Small intestine (tissue), 16 donors: Measurements from ENCODE around the gene SORL1. TPM values are rescaled to one million over a fixed set of nuclear protein-coding genes. Genes with fewer than 3 reads are reported as not detected.
"Not testable (repeated sequence)": the region's sequence is repeated elsewhere in the genome, so short reads cannot be mapped to it uniquely, and the experiment has no call there.

Source experiments
- DNase-seq, 2 donors: peaks; one replicate each; pipeline versions ENCODE4 v3.0.0 to v3.0.0-alpha.2; 2013
- FAIRE-seq: peaks from 2 replicates; lab custom pipeline; 2012; peaks lifted over from hg19 to GRCh38; lab: Jason Lieb, UNC
- H3K27ac ChIP-seq, 3 donors: one replicate each; pipeline ENCODE4 v1.5.1; 2013; ENCODE audit warnings: low read length in 2 of 3, mild to moderate bottlenecking in 2 of 3, control low read depth in 1 of 3, inconsistent platforms in 1 of 3, low read depth in 1 of 3, moderate library complexity in 1 of 3
- H3K27me3 ChIP-seq, 3 donors: one replicate each; pipeline ENCODE4 v1.6.1; 2013; ENCODE audit warnings: low read length in 3 of 3, inconsistent platforms in 1 of 3; ENCODE audit not compliant: control insufficient read depth in 3 of 3, insufficient read depth in 3 of 3
- H3K36me3 ChIP-seq, 3 donors: one replicate each; pipeline ENCODE4 v1.6.1; 2013; ENCODE audit warnings: low read length in 3 of 3, inconsistent platforms in 1 of 3, low read depth in 1 of 3, mild to moderate bottlenecking in 1 of 3, moderate library complexity in 1 of 3; ENCODE audit not compliant: control insufficient read depth in 3 of 3, insufficient read depth in 2 of 3
- H3K4me1 ChIP-seq, 3 donors: one replicate each; pipeline ENCODE4 v1.6.1; 2013; ENCODE audit warnings: low read length in 2 of 3, inconsistent platforms in 1 of 3, low read depth in 1 of 3, mild to moderate bottlenecking in 1 of 3, moderate library complexity in 1 of 3; ENCODE audit not compliant: control insufficient read depth in 3 of 3, insufficient read depth in 2 of 3
- H3K4me3 ChIP-seq, 3 donors: one replicate each; pipeline ENCODE4 v1.5.1; 2013; ENCODE audit warnings: low read length in 3 of 3, control low read depth in 1 of 3, inconsistent platforms in 1 of 3, low read depth in 1 of 3, mild to moderate bottlenecking in 1 of 3, moderate library complexity in 1 of 3
- H3K9me3 ChIP-seq, 2 donors: one replicate each; pipeline ENCODE4 v1.6.1; 2013; ENCODE audit warnings: low read depth in 1 of 2, low read length in 1 of 2; ENCODE audit not compliant: control insufficient read depth in 2 of 2, insufficient read depth in 1 of 2
- WGBS, 3 donors: extraction: QIAGEN DNeasy Blood & Tissue Kit; methylation state at CpG; one replicate each; pipeline ENCODE4 v1.1.7; 2013; 5-methylcytosine and 5-hydroxymethylcytosine counted together
- long read RNA-seq, 10 donors: transcript quantifications; one replicate each; lab custom pipeline, GENCODE V29; 2026
- polyA plus RNA-seq, 4 donors: library from polyadenylated mRNA; stranded (reverse) in 3 of 4; unstranded in 1 of 4; fragments of 200-250 nt in 3 of 4; fragments of 120-200 nt in 1 of 4; gene quantifications; one replicate each; pipeline versions ENCODE4 v1.2.1 to v1.2.3, GENCODE V29; 2013
- donor health status: healthy with polysubstance abuse.
- donor health status: control.
- donor health status: control.
- donor health status: Bipolar disorder and iron deficiency.
- donor health status: healthy.

Gene SORL1, protein sequence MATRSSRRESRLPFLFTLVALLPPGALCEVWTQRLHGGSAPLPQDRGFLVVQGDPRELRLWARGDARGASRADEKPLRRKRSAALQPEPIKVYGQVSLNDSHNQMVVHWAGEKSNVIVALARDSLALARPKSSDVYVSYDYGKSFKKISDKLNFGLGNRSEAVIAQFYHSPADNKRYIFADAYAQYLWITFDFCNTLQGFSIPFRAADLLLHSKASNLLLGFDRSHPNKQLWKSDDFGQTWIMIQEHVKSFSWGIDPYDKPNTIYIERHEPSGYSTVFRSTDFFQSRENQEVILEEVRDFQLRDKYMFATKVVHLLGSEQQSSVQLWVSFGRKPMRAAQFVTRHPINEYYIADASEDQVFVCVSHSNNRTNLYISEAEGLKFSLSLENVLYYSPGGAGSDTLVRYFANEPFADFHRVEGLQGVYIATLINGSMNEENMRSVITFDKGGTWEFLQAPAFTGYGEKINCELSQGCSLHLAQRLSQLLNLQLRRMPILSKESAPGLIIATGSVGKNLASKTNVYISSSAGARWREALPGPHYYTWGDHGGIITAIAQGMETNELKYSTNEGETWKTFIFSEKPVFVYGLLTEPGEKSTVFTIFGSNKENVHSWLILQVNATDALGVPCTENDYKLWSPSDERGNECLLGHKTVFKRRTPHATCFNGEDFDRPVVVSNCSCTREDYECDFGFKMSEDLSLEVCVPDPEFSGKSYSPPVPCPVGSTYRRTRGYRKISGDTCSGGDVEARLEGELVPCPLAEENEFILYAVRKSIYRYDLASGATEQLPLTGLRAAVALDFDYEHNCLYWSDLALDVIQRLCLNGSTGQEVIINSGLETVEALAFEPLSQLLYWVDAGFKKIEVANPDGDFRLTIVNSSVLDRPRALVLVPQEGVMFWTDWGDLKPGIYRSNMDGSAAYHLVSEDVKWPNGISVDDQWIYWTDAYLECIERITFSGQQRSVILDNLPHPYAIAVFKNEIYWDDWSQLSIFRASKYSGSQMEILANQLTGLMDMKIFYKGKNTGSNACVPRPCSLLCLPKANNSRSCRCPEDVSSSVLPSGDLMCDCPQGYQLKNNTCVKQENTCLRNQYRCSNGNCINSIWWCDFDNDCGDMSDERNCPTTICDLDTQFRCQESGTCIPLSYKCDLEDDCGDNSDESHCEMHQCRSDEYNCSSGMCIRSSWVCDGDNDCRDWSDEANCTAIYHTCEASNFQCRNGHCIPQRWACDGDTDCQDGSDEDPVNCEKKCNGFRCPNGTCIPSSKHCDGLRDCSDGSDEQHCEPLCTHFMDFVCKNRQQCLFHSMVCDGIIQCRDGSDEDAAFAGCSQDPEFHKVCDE (N-terminal part only)
- 10 to 100 TPM in 1 of 4 donors, 1 to 10 TPM in 3; 4.6 to 64.5 (median 5.8) TPM for polyA plus RNA-seq
- long read RNA-seq, donor 1, transcript SORL1-205 (2 exons, 1,765 nt) = major isoform, 22 of 22 reads
- long read RNA-seq, donor 1, partial matches to known transcripts = 0 of 22 reads
- long read RNA-seq, donor 1, other reads (novel, unspliced or antisense) = 0 of 22 reads
- long read RNA-seq, donor 2, transcript SORL1-205 (2 exons, 1,765 nt) = major isoform, 5 of 5 reads
- long read RNA-seq, donor 2, partial matches to known transcripts = 0 of 5 reads
- long read RNA-seq, donor 2, other reads (novel, unspliced or antisense) = 0 of 5 reads
- long read RNA-seq, donor 3, transcript SORL1-205 (2 exons, 1,765 nt) = major isoform, 9 of 10 reads
- long read RNA-seq, donor 3, partial matches to known transcripts = 0 of 10 reads
- long read RNA-seq, donor 3, other reads (novel, unspliced or antisense) = 0 of 10 reads
- long read RNA-seq, donor 4, partial matches to known transcripts = 0 of 1 reads
- long read RNA-seq, donor 4, other reads (novel, unspliced or antisense) = 0 of 1 reads
- long read RNA-seq, donor 5, partial matches to known transcripts = 0 of 4 reads
- long read RNA-seq, donor 5, other reads (novel, unspliced or antisense) = 0 of 4 reads
- long read RNA-seq, donor 6, transcript SORL1-205 (2 exons, 1,765 nt) = major isoform, 14 of 14 reads
- long read RNA-seq, donor 6, partial matches to known transcripts = 0 of 14 reads
- long read RNA-seq, donor 6, other reads (novel, unspliced or antisense) = 0 of 14 reads
- long read RNA-seq, donor 7 = 0 reads
- long read RNA-seq, donor 8 = 0 reads
- long read RNA-seq, donor 9, transcript SORL1-205 (2 exons, 1,765 nt) = major isoform, 8 of 8 reads
- long read RNA-seq, donor 9, partial matches to known transcripts = 0 of 8 reads
- long read RNA-seq, donor 9, other reads (novel, unspliced or antisense) = 0 of 8 reads
- long read RNA-seq, donor 10, full-length matches to known transcripts = 46 of 46 reads
- long read RNA-seq, donor 10, partial matches to known transcripts = 0 of 46 reads
- long read RNA-seq, donor 10, other reads (novel, unspliced or antisense) = 0 of 46 reads

DNA sequence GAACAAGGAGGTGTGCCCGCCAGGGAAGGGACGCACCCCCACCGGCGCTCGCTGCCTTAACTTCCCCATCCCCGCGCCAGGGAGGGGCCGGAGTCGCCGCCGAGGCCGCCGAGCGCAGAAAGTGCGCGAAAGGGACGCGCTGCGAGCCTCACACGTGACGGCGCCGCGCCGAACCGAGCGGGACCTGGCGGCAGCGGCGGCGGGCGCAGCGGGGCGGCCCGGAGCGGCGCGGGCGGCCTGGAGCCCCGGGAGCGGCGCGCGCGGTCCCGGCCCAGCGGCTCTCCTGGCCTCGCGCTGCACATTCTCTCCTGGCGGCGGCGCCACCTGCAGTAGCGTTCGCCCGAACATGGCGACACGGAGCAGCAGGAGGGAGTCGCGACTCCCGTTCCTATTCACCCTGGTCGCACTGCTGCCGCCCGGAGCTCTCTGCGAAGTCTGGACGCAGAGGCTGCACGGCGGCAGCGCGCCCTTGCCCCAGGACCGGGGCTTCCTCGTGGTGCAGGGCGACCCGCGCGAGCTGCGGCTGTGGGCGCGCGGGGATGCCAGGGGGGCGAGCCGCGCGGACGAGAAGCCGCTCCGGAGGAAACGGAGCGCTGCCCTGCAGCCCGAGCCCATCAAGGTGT, at the start of gene SORL1:
SORL1 (plus strand) TSS at position 329 of the 623 bp plus-strand sequence; CDS start at position 347, 18 bp downstream.
- 0% methylated on average over 61 to 89 of the region's 89 CpGs for WGBS, 3 donors
- Histone ChIP-seq H3K27ac (peak within 1 kb of the TSS; percentile 84 to 87 (median 86)), H3K27me3 (peaks cover 0 to 4% (median 0%) of the 10 kb centered on the region in 3 donors), H3K36me3 (no peaks in the 10 kb centered on the region), H3K9me3 (peaks cover 0 to 5% of the 10 kb centered on the region in 2 donors), H3K4me1 (peaks cover 3 to 20% (median 3%) of the 10 kb centered on the region in 3 donors), H3K4me3 (peak within 1 kb of the TSS; percentile 63 to 70 (median 63))
- DNase-seq (peak; percentile 81 to 92), FAIRE-seq (no peak)

DNA sequence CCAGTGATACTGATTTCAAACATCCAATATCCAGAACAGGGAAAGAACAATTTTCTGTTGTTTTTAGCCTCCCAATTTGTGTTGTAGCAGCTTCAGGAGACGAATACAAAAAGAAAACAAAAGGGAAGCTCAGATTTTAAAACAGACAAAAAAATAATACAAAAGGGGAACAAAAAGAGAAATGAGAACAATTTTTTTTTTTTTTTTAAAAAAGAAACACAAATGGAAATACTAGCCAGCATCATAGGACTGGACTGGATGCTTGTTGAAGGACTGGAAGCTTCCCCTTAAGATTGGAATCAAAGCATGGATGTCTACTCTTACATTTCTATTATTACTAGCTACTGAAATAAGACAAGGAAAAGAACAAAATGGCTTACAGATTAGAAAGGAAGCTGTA, 46.5 kb upstream of the SORL1 start:
- H3K36me3 ChIP-seq = no peaks in the 10 kb centered on the region
- H3K27me3 ChIP-seq = no peaks in the 10 kb centered on the region
- FAIRE-seq (no peak), DNase-seq (no peak)
- no peak overlapping the region for H3K27ac ChIP-seq
- H3K9me3 ChIP-seq = no peaks in the 10 kb centered on the region
- H3K4me1 ChIP-seq = peaks cover 0 to 5% (median 0%) of the 10 kb centered on the region in 3 donors
- H3K4me3 ChIP-seq = no peak overlapping the region
- 75 to 79% (median 78%) methylated on average over 1 of the region's 1 CpG for whole genome bisulfite sequencing, 3 donors

DNA sequence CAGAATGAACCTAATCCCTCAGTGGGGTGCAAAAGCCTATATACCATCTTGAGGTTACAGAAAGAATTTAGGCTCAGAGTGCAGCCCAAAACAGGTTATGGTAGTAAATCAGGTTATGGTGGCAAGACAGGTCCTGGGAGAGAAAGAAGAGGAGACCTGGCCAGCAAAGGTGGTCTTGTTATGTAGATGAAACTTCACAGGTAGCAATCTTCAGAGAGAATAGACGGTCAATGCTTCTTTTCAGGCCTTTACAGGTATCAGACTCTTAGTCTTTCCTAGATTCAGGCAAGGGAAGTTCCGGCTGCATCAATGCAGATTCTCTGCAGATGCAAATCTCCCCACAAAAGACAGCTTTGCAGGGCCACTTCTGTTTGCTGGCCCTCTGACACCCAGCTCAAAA, 45.8 kb upstream of the SORL1 start:
- peaks cover 0 to 5% (median 0%) of the 10 kb centered on the region in 3 donors for H3K4me1 ChIP-seq
- H3K27me3 ChIP-seq = no peaks in the 10 kb centered on the region
- H3K9me3 ChIP-seq = no peaks in the 10 kb centered on the region
- no peak for DNase-seq
- H3K36me3 ChIP-seq = no peaks in the 10 kb centered on the region
- WGBS, 3 donors = 84 to 96% (median 89%) methylated on average over 2 of the region's 2 CpGs
- H3K27ac ChIP-seq = no peak overlapping the region
- H3K4me3 ChIP-seq = no peak overlapping the region
- no peak for FAIRE-seq

DNA sequence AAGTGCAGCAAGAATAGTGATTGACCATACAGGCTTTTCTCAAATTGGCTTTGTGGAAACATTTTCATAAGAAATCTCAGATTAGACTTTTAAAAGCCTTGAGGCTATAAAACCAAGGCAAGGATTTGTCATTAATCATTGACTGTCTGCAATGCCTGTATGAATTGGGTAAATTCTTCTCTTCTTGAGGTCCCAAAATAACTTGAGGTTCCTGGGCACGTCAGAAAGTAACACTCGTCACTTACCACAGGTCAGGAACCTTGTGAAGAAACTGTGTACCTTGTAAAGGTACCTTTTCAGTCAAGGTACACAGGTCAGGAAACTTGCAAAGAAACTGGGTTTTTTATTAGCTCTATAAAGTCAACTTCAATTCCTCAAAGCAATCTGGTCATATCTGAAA, 43.3 kb upstream of the SORL1 start:
- Histone ChIP-seq H3K4me3 (no peak overlapping the region), H3K4me1 (peaks cover 0 to 5% (median 0%) of the 10 kb centered on the region in 3 donors), H3K36me3 (no peaks in the 10 kb centered on the region), H3K9me3 (no peaks in the 10 kb centered on the region), H3K27ac (peak overlapping the region in 1 of 3 donors; percentile 74), H3K27me3 (no peaks in the 10 kb centered on the region)
- peak in 1 of 2 donors; percentile 63 for DNase-seq
- no peak for FAIRE-seq
- WGBS, 3 donors = 60 to 73% (median 63%) methylated on average over 2 of the region's 2 CpGs

DNA sequence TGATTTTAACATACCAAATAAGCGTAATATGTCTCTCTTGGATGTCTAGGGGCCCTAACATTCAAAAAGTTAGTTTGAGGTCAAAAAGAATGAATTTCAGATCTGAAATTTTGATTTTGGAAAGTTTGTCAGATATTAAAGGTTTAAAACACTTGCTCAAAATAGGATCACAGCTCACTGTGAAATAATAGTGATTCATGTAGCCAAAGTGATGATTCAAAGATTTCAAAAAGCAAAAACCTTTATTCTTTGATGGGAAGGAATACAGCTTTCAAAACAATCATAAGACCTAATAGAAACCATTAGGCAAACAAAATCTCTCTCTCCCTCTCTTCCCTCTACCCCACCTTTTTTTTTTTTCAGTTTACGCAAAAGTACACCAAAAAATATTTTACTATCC, 42.1 kb upstream of the SORL1 start:
- H3K4me3 ChIP-seq, H3K36me3 ChIP-seq, DNase-seq, H3K27ac ChIP-seq, H3K9me3 ChIP-seq, H3K27me3 ChIP-seq, H3K4me1 ChIP-seq, FAIRE-seq: not testable (repeated sequence)
- WGBS, 3 donors = 93 to 98% (median 94%) methylated on average over 2 of the region's 2 CpGs

DNA sequence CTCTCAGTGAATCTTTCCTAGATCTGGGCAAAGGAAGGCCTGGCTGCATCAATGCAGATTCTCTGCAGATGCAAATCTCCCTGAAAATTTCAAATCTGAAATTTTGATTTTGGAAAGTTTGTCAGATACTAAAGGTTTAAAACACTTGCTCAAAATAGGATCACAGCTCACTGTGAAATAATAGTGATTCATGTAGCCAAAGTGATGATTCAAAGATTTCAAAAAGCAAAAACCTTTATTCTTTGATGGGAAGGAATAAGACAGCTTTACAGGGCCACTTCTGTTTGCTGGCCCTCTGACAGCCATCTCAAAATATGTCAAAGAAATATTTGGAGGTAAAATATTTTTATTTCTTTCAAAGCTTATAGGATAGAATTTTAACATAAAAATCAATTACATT, 40.8 kb upstream of the SORL1 start:
- H3K27ac ChIP-seq, FAIRE-seq: not testable (repeated sequence)

More for the DNA sequence above, 40.8 kb upstream of the SORL1 start:
- not testable (repeated sequence) for H3K4me3 ChIP-seq, H3K9me3 ChIP-seq, DNase-seq, H3K27me3 ChIP-seq, H3K4me1 ChIP-seq, H3K36me3 ChIP-seq
